GM10266 (cell line): ENCODE measurements around the gene MARCHF3.
"Not testable (repeated sequence)": the region's sequence is repeated elsewhere in the genome, so short reads cannot be mapped to it uniquely, and the experiment has no call there.

Source experiments
- DNase-seq: peaks from one replicate; pipeline ENCODE4 v3.0.0; 2012; ENCODE audit errors: extremely low spot score
- TF ChIP-seq, protein P1 (sequence below): IDR thresholded peaks from 2 replicates; pipeline ENCODE4 v1.5.1; 2012; ENCODE audit warnings: mild to moderate bottlenecking, low read depth; ENCODE audit not compliant: control insufficient read depth, insufficient read depth; ENCODE audit errors: missing control alignments

Gene MARCHF3

DNA sequence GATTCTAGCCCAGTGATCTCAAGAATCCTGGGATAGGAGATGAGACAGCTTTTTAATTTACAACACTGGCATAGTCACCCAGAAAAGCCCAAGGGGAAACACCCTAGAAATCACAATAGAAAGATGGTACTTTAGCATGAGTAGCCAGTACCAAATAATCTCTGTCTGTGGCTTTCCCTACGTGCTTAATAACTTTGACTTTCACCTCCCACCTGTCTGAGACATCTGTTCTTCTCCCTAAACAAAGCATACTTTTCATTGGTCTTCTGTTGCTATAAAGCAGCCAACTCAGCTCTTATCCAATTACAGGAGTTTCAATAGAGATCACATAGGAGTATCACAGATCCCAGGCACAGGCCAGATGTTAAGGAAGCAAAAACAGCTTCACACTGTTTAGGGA lies 10.4 kb downstream of the MARCHF3 start:
- no peak for DNase-seq
- TF ChIP-seq, protein P1, sequence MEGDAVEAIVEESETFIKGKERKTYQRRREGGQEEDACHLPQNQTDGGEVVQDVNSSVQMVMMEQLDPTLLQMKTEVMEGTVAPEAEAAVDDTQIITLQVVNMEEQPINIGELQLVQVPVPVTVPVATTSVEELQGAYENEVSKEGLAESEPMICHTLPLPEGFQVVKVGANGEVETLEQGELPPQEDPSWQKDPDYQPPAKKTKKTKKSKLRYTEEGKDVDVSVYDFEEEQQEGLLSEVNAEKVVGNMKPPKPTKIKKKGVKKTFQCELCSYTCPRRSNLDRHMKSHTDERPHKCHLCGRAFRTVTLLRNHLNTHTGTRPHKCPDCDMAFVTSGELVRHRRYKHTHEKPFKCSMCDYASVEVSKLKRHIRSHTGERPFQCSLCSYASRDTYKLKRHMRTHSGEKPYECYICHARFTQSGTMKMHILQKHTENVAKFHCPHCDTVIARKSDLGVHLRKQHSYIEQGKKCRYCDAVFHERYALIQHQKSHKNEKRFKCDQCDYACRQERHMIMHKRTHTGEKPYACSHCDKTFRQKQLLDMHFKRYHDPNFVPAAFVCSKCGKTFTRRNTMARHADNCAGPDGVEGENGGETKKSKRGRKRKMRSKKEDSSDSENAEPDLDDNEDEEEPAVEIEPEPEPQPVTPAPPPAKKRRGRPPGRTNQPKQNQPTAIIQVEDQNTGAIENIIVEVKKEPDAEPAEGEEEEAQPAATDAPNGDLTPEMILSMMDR, result no peak

DNA sequence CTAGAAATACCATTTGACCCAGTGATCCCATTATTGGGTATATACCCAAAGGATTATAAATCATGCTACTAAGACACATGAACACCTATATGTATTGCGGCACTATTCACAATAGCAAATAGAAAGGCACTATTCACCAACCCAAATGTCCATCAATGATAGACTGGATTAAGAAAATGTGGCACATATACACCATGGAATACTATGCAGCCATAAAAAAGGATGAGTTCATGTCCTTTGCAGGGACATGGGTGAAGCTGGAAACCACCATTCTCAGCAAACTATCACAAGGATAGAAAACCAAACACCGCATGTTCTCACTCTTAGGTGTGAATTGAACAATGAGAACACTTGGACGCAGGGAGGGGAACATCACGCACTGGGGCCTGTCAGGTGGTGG lies 13.6 kb downstream of the MARCHF3 start:
- DNase-seq, result not testable (repeated sequence)

DNA sequence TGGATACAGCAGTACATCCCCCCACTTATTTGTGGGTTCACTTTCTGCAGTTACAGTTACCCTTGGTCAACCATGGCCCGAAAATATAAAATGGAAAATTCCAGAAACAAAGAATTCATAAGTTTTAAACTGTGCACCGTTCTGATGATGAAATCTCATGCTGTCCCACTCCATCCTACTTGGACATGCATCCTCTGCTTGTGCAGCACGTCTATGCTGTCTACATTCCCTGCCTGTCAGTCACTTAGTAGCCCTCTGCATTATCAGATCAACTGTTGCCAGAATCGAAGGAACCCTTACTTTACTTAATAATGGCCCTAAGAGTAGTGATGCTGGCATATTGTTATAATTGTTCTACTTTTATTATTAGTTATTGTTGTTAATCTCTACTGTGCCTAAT lies 14.6 kb downstream of the MARCHF3 start:
- TF ChIP-seq, protein P1, result no peak
- no peak for DNase-seq

DNA sequence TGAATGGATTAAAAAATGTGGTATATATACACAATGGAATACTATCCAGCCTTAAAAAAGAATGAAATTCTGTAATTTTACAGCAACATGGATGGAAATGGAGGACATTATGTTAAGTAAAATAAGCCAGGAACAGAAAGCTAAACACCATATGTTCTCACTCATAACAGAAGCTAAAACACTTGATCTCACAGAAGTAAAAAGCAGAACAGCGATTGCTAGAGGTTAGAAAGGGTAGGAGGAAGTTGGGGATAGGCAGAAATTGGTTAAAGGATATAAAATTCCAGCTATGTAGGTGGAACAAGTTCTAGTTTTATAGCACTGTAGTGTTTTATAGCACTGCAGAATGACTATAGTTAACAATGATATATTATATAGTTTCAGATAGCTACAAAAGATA lies 15.8 kb downstream of the MARCHF3 start:
- no peak for DNase-seq

DNA sequence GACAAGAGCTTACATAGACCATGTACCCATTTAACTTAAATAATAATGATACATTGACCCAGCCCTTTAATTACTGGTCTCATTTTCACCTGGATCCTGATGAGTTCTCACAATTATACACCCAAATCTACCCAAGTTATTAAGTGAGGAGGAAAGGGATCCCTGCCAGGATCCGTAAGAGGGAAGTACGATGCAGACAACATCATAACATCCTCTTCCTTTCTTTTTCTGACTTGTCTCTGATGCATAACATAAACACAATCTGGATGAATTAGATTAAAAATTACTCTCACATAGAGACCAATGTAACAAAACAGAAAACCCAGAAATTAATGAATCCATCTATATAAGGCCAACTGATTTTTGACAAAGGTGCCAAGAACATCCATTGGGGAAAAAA lies 17.0 kb downstream of the MARCHF3 start:
- TF ChIP-seq, protein P1, result no peak
- DNase-seq, result no peak

More for the DNA sequence above, 15.8 kb downstream of the MARCHF3 start:
- TF ChIP-seq, protein P1, result no peak

DNA sequence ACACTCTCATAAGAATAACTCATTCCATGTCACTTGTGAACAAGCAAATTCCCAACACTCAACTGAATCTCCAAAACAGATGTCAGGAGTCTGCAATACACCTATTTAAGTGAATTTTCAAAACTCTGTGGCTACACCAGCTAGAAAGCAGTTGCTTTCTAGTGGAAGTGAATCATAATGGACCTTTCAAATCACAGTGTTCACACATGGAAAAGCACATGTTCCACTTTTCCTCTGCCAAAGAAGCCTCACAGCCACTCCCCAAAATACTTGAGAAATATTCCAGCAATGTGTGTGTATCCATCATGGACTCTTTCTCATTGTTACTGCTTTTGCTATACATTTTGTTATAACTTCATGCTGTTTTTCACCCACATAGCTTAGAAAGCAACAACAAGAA lies 17.4 kb downstream of the MARCHF3 start:
- DNase-seq, result no peak
- TF ChIP-seq, protein P1, result no peak

DNA sequence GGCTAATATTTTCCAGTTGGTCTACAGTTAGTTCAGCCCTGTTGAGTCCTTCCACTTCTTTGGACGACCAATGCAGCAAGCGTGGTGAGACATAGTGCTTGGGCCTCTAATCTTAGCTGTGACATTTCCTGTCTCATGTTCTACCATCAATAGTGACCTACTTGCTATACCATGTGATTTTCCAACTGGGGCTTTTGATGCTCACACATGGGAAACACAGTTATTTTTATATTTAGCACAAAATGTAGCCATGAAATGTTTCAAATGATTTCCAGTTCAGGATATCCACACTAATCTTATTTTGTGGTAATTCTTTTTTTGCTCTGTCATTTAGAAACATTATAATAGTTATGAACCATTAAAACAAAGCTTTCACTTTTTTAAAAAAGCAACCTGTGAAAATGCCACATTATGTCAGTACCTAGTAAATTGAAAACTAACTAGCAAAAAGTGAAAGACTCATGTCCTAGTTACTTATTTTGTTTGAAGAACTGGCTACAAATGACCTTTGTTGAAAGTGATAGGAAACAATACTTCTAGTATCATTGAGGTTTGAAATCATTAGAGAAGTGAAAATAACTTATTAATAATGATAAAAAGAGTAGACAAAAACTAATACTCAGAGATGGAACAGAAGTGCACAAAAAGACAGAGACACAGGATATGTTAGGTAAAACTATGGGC lies 18.3 kb downstream of the MARCHF3 start:
- TF ChIP-seq, protein P1, result no peak
- DNase-seq, result peak; percentile 47

DNA sequence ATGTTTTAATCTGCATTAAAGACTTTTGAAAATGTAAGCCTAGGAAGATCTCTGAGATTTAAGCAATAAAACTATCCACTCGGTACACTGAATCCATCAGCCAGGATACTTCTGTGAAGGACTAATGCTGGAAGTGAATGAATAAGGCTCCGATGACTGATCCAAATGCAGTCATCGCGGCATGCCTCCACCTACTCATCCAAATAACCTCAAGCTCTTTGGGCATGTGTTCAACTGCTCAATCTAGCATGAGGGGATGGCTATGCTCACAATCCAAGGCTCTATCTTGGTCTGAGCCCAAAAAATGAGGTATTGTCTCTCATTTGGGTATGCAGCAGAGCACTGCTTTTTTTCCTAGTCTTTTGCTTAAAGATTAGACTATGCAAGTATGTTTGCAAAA lies 19.2 kb downstream of the MARCHF3 start:
- DNase-seq, result no peak

More for the DNA sequence above, 19.2 kb downstream of the MARCHF3 start:
- TF ChIP-seq, protein P1, result no peak
